Fibroblast of lung (primary cell): Measurements from ENCODE around the gene NCOA4. TPM values are rescaled to one million over a fixed set of nuclear protein-coding genes. Genes with fewer than 3 reads are reported as not detected.

Source experiments
- DNase-seq, 2 donors: peaks; one replicate each; pipeline versions ENCODE4 v3.0.0 to v3.0.0-alpha.2; 2010; ENCODE audit warnings: low read depth in 2 of 2
- H2AFZ ChIP-seq: 2 replicates; pipeline ENCODE4 v1.5.1; 2012; ENCODE audit warnings: low read length, control low read depth, inconsistent platforms
- H3K27ac ChIP-seq: 2 replicates; pipeline ENCODE4 v1.5.1; 2011; ENCODE audit warnings: low read length, control low read depth; ENCODE audit not compliant: insufficient read depth
- H3K27me3 ChIP-seq: 2 replicates; pipeline ENCODE4 v1.5.1; 2011; ENCODE audit warnings: mild to moderate bottlenecking, low read length; ENCODE audit not compliant: control insufficient read depth, insufficient read depth
- H3K36me3 ChIP-seq: 2 replicates; pipeline ENCODE4 v1.5.1; 2011; ENCODE audit warnings: low read length; ENCODE audit not compliant: control insufficient read depth, insufficient read depth
- H3K4me1 ChIP-seq: 2 replicates; pipeline ENCODE4 v1.5.1; 2011; ENCODE audit warnings: low read length; ENCODE audit not compliant: control insufficient read depth, insufficient read depth; ENCODE audit errors: extremely low read depth
- H3K4me2 ChIP-seq: 2 replicates; pipeline ENCODE4 v1.5.1; 2011; ENCODE audit warnings: low read length, control low read depth; ENCODE audit not compliant: insufficient read depth; ENCODE audit errors: extremely low read depth
- H3K4me3 ChIP-seq, 4 experiments: fragments of 200-600 bp in 1 of 4; sonication (generic) in 1 of 4; replicated peaks in 1 of 4; 2 replicates each; pipeline ENCODE4 v1.5.1; 2011 to 2016; ENCODE audit warnings: low read length in 4 of 4, low read depth in 3 of 4, mild to moderate bottlenecking in 3 of 4, control low read depth in 2 of 4, inconsistent platforms in 1 of 4, mixed read lengths in 1 of 4; ENCODE audit not compliant: insufficient read depth in 1 of 4; ENCODE audit errors: control extremely low read depth in 1 of 4
- H3K79me2 ChIP-seq: 2 replicates; pipeline ENCODE4 v1.5.1; 2012; ENCODE audit warnings: mild to moderate bottlenecking, low read length, inconsistent platforms; ENCODE audit not compliant: control insufficient read depth, insufficient read depth
- H3K9ac ChIP-seq: 2 replicates; pipeline ENCODE4 v1.5.1; 2011; ENCODE audit warnings: mild to moderate bottlenecking, low read length, control low read depth; ENCODE audit not compliant: insufficient read depth
- H3K9me3 ChIP-seq: 2 replicates; pipeline ENCODE4 v1.5.1; 2012; ENCODE audit warnings: low read depth, low read length; ENCODE audit not compliant: control insufficient read depth, insufficient read depth
- H4K20me1 ChIP-seq: 2 replicates; pipeline ENCODE4 v1.5.1; 2011; ENCODE audit warnings: low read length; ENCODE audit not compliant: control insufficient read depth, insufficient read depth; ENCODE audit errors: extremely low read depth
- CTCF ChIP-seq, 2 donors: IDR thresholded peaks in 1 of 2; conservative IDR thresholded peaks in 1 of 2; 1 replicate in 1 of 2; 2 replicates in 1 of 2; pipeline ENCODE4 v1.5.1; 2011 to 2012; ENCODE audit warnings: low read length in 2 of 2, control low read depth in 1 of 2, inconsistent platforms in 1 of 2, low read depth in 1 of 2, mild to moderate bottlenecking in 1 of 2
- EZH2 ChIP-seq: IDR thresholded peaks from 2 replicates; pipeline ENCODE4 v1.5.1; 2012; ENCODE audit warnings: low read length, control low read depth, mild to moderate bottlenecking; ENCODE audit errors: missing control alignments
- polyA plus RNA-seq, 2 donors: library from polyadenylated mRNA; depleted of rRNA in 1 of 2; stranded (reverse) in 1 of 2; unstranded in 1 of 2; fragments of >200 nt; gene quantifications; 2 replicates each; pipeline ENCODE4 v1.2.1, GENCODE V29; 2011 to 2012; ENCODE audit warnings: missing spikeins in 1 of 2
- total RNA-seq: library from RNA; depleted of rRNA; stranded (reverse); fragments of >200 nt; gene quantifications from 2 replicates; pipeline ENCODE4 v1.2.1, GENCODE V29; 2014

The NCOA4 gene
- total and polyA plus RNA-seq, 2 donors (not counting 1 experiment from before 2014, with no cell fraction given): 140 to 175 TPM

- Histone ChIP-seq H3K4me2 (no peak overlapping the region), H4K20me1 (peaks cover 5% of the 10 kb centered on the region), H3K36me3 (no peaks in the 10 kb centered on the region), H3K4me1 (peaks cover 9% of the 10 kb centered on the region), H3K27ac (peak overlapping the region; percentile 46), H3K79me2 (peaks cover 86% of the 10 kb centered on the region), H3K9ac (no peak overlapping the region), H3K9me3 (no peaks in the 10 kb centered on the region), H2AFZ (no peak overlapping the region), H3K4me3 (no peak overlapping the region), H3K27me3 (no peaks in the 10 kb centered on the region)
- no peak for DNase-seq
- TF ChIP-seq EZH2 (no peak), CTCF (conservative IDR thresholded peaks at IDR 0.05 in 1 of 2, IDR thresholded peaks at IDR 0.05 in 1 of 2; ENCODE audit: low read depth in 1 of 2, low read length in 2 of 2) (no peak)
Observed at GRCh38 chr10:46024948-46025347, 5.5 kb downstream of the NCOA4 start.

- no peaks in the 10 kb centered on the region for H3K27me3 ChIP-seq
- peak overlapping the region; percentile 63 to 72 (median 66) for H3K4me3 ChIP-seq
- no peaks in the 10 kb centered on the region for H4K20me1 ChIP-seq
- peaks cover 14% of the 10 kb centered on the region for H3K4me1 ChIP-seq
- peaks cover 86% of the 10 kb centered on the region for H3K79me2 ChIP-seq
- no peak for TF ChIP-seq EZH2
- TF ChIP-seq CTCF (conservative IDR thresholded peaks at IDR 0.05 in 1 of 2, IDR thresholded peaks at IDR 0.05 in 1 of 2; ENCODE audit: low read depth in 1 of 2, low read length in 2 of 2): peak in 1 of 2 donors; percentile 23
- peak overlapping the region; percentile 66 for H2AFZ ChIP-seq
- peak overlapping the region; percentile 85 for H3K9ac ChIP-seq
- H3K9me3 ChIP-seq: no peaks in the 10 kb centered on the region
- peak; percentile 91 to 94 for DNase-seq
- no peaks in the 10 kb centered on the region for H3K36me3 ChIP-seq
- peak overlapping the region; percentile 83 for H3K4me2 ChIP-seq
- H3K27ac ChIP-seq: peak overlapping the region; percentile 94
Observed at GRCh38 chr10:46022978-46023702, 7.3 kb downstream of the NCOA4 start.

- Histone ChIP-seq H3K27ac (peak overlapping the region; percentile 37), H3K4me2 (no peak overlapping the region), H3K79me2 (peaks cover 85% of the 10 kb centered on the region), H3K9ac (no peak overlapping the region), H3K36me3 (peaks cover 2% of the 10 kb centered on the region), H2AFZ (no peak overlapping the region), H3K4me3 (no peak overlapping the region), H3K27me3 (no peaks in the 10 kb centered on the region), H3K4me1 (peaks cover 12% of the 10 kb centered on the region), H4K20me1 (no peaks in the 10 kb centered on the region), H3K9me3 (no peaks in the 10 kb centered on the region)
- no peak for DNase-seq
- TF ChIP-seq EZH2 (no peak), CTCF (conservative IDR thresholded peaks at IDR 0.05 in 1 of 2, IDR thresholded peaks at IDR 0.05 in 1 of 2; ENCODE audit: low read depth in 1 of 2, low read length in 2 of 2) (no peak)
Observed at GRCh38 chr10:46020344-46020657, 10.1 kb downstream of the NCOA4 start.
